Hepatocyte (in vitro differentiated cells): Measurements from ENCODE around the gene CHD2.

Experiments used
- CTCF ChIP-seq: fragments of 200-600 bp; sonication (generic); IDR thresholded peaks from 2 replicates; pipeline ENCODE4 v1.5.1; 2016; ENCODE audit warnings: antibody characterized with exemption, mild to moderate bottlenecking; ENCODE audit not compliant: poor library complexity
- EZH2 ChIP-seq: fragments of 200-600 bp; sonication (generic); IDR thresholded peaks from 2 replicates; pipeline ENCODE4 v1.6.1; 2016; ENCODE audit warnings: antibody characterized with exemption, mild to moderate bottlenecking, borderline replicate concordance
- EZH2phosphoT487 ChIP-seq: fragments of 200-600 bp; sonication (generic); IDR thresholded peaks from one replicate; pipeline ENCODE4 v1.6.1; 2018; ENCODE audit warnings: antibody characterized with exemption, mild to moderate bottlenecking, low read depth, moderate library complexity; ENCODE audit not compliant: unreplicated experiment, severe bottlenecking

- TF ChIP-seq CTCF (no peak), EZH2 (no peak), EZH2phosphoT487 (no peak)
Measured at GRCh38 chr15:93029214-93029835, 129.2 kb downstream of the CHD2 start.
